Fibroblast of villous mesenchyme (primary cell): ENCODE measurements around the gene ADGRL3. TPM values are rescaled to one million over a fixed set of nuclear protein-coding genes. Genes with fewer than 3 reads are reported as not detected.

Source experiments
- DNase-seq: peaks from one replicate; pipeline ENCODE4 v3.0.0-alpha.2; 2010; ENCODE audit warnings: low read depth
- H3K4me3 ChIP-seq: 2 replicates; pipeline ENCODE4 v1.5.1; 2011; ENCODE audit warnings: low read depth, mild to moderate bottlenecking, low read length
- total RNA-seq: library from RNA; depleted of rRNA; stranded (reverse); fragments of >200 nt; gene quantifications from 2 replicates; pipeline ENCODE4 v1.2.3, GENCODE V29; 2012
- TF ChIP-seq, protein P1 (sequence below): IDR thresholded peaks from 2 replicates; pipeline ENCODE4 v1.5.1; 2012; ENCODE audit warnings: low read depth, mild to moderate bottlenecking, low read length; ENCODE audit not compliant: insufficient read depth

The ADGRL3 gene
- total RNA-seq, 1 donor = 2.2 TPM

DNA sequence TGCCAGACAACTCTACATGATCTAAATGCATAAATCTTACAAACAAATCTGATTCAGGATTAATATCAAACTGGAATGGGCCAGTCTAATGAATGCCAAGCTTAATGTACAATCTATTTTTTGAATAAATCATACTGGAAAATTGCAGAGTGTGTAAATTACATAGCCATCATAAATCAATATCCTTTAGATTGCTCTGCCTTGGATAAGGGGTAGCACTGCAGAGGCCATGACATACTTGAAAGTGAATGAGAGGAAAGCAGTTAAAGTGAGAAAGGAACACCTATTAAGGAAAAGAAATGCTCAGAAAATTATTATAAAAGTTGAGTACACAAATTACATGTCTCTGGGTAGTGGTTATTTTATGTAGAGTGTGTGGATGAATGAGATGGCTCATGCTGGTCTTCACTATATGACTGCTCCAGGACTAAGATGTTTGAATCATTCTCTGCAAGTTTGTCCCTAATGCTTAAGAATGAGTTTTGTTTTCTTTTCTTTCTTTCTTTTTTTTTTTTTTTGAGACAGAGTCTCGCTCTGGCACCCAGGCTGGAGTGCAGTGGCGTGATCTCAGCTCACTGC is 100.2 kb downstream of the ADGRL3 start:
- H3K4me3 ChIP-seq = no peak overlapping the region
- DNase-seq = no peak
- TF ChIP-seq, protein P1, sequence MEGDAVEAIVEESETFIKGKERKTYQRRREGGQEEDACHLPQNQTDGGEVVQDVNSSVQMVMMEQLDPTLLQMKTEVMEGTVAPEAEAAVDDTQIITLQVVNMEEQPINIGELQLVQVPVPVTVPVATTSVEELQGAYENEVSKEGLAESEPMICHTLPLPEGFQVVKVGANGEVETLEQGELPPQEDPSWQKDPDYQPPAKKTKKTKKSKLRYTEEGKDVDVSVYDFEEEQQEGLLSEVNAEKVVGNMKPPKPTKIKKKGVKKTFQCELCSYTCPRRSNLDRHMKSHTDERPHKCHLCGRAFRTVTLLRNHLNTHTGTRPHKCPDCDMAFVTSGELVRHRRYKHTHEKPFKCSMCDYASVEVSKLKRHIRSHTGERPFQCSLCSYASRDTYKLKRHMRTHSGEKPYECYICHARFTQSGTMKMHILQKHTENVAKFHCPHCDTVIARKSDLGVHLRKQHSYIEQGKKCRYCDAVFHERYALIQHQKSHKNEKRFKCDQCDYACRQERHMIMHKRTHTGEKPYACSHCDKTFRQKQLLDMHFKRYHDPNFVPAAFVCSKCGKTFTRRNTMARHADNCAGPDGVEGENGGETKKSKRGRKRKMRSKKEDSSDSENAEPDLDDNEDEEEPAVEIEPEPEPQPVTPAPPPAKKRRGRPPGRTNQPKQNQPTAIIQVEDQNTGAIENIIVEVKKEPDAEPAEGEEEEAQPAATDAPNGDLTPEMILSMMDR = no peak

DNA sequence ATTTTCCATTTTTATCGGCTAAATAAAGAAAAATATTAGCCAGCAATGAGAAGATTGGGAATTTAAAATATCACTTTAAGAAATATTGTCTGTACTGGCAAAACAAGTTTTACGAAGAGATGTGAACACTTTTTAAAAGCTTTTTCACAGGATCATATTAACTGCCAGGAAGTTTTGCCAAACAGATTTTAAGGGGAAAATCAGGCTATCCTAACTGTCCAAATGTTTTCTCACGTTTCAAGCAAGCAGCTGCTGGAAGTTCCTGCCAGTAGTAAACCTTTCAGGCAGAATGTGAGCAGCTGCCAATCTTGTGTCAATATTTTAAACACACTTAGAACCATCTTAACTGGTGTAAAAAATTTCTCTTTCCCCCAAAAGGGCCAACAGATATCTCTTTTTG is 101.1 kb downstream of the ADGRL3 start:
- no peak for DNase-seq
- TF ChIP-seq, protein P1 = no peak
- H3K4me3 ChIP-seq = no peak overlapping the region

DNA sequence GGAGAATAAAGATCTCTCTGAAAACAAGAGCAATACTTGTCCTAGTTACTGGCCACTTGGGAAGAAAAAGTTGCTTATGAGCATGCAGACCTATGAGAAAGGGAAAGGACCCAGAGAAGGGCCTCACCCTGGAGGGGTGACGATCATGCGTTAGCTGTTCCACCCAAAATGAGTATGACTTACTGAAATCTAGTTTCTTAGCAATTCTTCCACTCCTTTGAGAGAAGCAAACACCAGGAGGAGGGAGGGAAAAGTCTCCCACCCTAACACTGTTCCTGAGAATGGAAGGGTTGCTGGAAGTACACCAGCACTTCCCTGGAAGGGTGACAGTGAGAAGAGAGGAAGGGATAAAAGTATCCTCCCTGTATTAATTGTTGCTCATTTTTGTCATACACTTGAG is 107.9 kb downstream of the ADGRL3 start:
- no peak overlapping the region for H3K4me3 ChIP-seq
- TF ChIP-seq, protein P1 = no peak

DNA sequence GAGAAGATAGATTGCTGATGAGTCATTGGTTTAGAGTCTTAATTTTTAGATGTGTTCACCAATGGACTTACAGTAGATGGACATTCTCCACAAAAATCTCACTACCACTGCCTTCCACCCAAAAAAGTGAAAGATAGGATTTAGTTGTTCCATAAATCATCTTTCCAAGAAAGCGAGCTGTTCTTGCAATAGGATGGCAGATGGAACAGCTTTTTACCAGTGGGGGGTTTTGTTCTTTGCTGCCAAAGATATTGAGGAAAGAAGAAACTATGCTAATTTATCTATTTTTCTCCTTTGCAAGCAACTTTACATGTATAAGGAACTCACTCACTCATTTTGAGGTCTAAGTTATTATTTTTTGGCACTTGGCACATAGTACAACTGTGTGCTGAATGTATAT is 109.5 kb downstream of the ADGRL3 start:
- H3K4me3 ChIP-seq = no peak overlapping the region
- TF ChIP-seq, protein P1 = no peak
- DNase-seq = no peak

More for the DNA sequence above, 107.9 kb downstream of the ADGRL3 start:
- no peak for DNase-seq

DNA sequence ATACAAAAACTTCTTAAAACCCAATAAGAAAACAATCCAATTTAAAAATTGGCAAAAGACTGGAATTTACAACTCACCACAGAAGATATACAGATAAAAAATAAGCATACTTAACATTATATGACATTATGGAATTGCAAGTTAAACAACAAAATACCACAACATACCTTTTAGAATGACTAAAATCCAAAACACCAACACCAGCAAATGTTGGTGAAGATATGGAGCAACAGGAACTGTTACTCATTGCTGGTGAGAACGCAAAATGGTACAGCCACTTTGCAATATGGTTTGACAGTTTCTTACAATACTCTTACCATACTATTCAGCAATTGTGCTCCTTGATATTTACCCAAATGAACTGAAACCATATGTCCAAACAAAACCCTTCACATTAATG is 112.4 kb downstream of the ADGRL3 start:
- H3K4me3 ChIP-seq = no peak overlapping the region
- TF ChIP-seq, protein P1 = no peak
- peak; percentile 5 for DNase-seq

DNA sequence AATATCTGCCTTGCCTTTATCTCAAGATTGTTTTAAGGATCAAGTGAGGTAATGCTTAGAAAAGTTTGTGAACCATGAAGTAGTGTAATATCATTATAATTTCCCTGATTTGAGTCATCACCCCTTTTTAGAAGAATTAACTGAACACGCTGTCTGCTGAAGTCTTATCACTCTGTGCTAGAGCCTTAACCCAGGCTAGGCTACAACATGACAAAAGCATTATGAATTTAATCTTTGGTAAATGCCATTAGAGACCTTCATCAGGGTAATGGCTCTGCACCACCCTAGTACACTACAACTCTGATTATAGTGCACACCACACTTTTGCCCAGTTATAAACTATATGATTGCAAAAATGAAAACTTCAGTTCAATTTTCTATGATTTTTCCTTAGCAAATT is 118.3 kb downstream of the ADGRL3 start:
- H3K4me3 ChIP-seq = no peak overlapping the region
- TF ChIP-seq, protein P1 = no peak
- no peak for DNase-seq

DNA sequence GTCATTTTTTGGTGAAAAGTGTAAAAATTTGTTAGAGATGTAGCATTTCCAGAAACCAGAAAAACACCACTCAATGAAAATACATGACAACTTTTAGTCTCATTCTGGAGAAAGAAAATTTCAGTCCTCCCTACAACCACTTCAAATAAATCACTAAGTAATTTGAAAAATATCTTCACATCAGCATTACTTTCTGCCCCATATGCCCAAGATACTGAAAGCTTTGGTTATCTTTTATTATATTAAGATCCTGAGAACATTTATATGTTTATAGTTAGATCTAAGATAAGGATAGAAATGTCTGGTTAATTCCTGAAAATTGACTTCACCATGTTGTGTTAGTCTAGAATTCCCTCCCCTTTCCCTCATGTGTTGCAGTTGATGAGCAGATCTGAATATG is 119.0 kb downstream of the ADGRL3 start:
- peak; percentile 9 for DNase-seq
- TF ChIP-seq, protein P1 = no peak

More for the DNA sequence above, 119.0 kb downstream of the ADGRL3 start:
- no peak overlapping the region for H3K4me3 ChIP-seq
